Measurements from ENCODE around the gene KIF1A. TPM values are rescaled to one million over a fixed set of nuclear protein-coding genes. Genes with fewer than 3 reads are reported as not detected.

The KIF1A gene
- total RNA-seq, 1 experiment from 2014 or later, result 51.6 TPM

DNA sequence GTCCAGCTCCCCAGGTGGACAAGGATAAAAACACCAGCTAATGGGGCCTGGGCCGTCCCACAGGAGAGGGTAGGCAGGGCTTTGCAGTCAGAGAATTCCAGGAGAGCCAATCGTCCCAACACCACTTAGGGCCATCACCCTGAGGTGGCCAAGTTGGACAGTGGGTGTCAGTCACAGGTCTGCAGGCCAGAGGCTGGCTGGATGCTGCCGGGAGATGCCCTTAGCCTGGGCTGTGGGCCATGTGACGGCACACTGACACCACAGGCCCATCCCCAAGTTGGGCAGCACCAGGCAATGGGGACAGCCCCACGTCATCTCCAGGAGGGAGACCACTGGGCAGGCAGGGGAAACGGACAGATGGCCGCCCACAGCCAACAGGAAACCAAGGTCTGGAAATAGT is 53.9 kb downstream of the KIF1A start:
- no peak overlapping the region for H3K4me3 ChIP-seq (ENCODE audit: insufficient read depth, low read depth, low read length)
- peaks cover 63% of the 10 kb centered on the region for H3K36me3 ChIP-seq (replicated peaks; ENCODE audit: control insufficient read depth, insufficient read depth, low read length)
- no peak for DNase-seq
- H3K27me3 ChIP-seq (ENCODE audit: control insufficient read depth, insufficient read depth, low read length), result no peaks in the 10 kb centered on the region

- no peaks in the 10 kb centered on the region for H3K27me3 ChIP-seq (ENCODE audit: control insufficient read depth, insufficient read depth, low read length)
- H3K4me3 ChIP-seq (ENCODE audit: insufficient read depth, low read depth, low read length), result no peak overlapping the region
- peaks cover 59% of the 10 kb centered on the region for H3K36me3 ChIP-seq (replicated peaks; ENCODE audit: control insufficient read depth, insufficient read depth, low read length)
- DNase-seq, result no peak
These were observed 55.0 kb downstream of the KIF1A start for GRCh38 chr2:240765007-240765406.

- DNase-seq, result no peak
- Histone ChIP-seq H3K36me3 (replicated peaks; ENCODE audit: control insufficient read depth, insufficient read depth, low read length) (peaks cover 56% of the 10 kb centered on the region), H3K27me3 (ENCODE audit: control insufficient read depth, insufficient read depth, low read length) (no peaks in the 10 kb centered on the region), H3K4me3 (ENCODE audit: insufficient read depth, low read depth, low read length) (no peak overlapping the region)
These were observed 55.4 kb downstream of the KIF1A start for GRCh38 chr2:240764605-240765004.

DNA sequence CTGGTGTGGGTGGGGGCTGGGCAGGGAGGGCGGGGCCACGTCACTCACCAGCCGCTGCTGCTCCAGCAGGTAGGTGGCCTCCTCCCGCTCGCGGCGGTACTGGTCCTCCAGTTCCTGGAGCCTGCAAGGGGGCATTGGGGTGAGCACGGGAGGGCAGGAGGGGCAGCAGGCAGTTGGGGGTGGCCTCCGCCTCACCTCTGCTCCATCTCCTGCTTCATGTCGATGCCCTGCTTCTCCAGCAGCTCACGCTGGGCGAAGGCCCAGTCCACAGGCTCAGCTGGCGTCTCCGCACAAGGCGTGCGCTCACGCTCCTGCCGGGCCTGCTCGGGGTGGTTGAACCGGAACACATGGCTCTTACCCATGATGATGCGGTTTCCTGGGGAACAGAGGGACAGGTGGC is 57.0 kb downstream of the KIF1A start:
- peaks cover 53% of the 10 kb centered on the region for H3K36me3 ChIP-seq (replicated peaks; ENCODE audit: control insufficient read depth, insufficient read depth, low read length)
- no peak for DNase-seq

GRCh38 chr2:240762249-240762648 is 57.8 kb downstream of the KIF1A start:
- H3K27me3 ChIP-seq (ENCODE audit: control insufficient read depth, insufficient read depth, low read length), result no peaks in the 10 kb centered on the region
- DNase-seq, result no peak
- peaks cover 50% of the 10 kb centered on the region for H3K36me3 ChIP-seq (replicated peaks; ENCODE audit: control insufficient read depth, insufficient read depth, low read length)
- no peak overlapping the region for H3K4me3 ChIP-seq (ENCODE audit: insufficient read depth, low read depth, low read length)

More for the DNA sequence above, 57.0 kb downstream of the KIF1A start:
- Histone ChIP-seq H3K27me3 (ENCODE audit: control insufficient read depth, insufficient read depth, low read length) (no peaks in the 10 kb centered on the region), H3K4me3 (ENCODE audit: insufficient read depth, low read depth, low read length) (no peak overlapping the region)

DNA sequence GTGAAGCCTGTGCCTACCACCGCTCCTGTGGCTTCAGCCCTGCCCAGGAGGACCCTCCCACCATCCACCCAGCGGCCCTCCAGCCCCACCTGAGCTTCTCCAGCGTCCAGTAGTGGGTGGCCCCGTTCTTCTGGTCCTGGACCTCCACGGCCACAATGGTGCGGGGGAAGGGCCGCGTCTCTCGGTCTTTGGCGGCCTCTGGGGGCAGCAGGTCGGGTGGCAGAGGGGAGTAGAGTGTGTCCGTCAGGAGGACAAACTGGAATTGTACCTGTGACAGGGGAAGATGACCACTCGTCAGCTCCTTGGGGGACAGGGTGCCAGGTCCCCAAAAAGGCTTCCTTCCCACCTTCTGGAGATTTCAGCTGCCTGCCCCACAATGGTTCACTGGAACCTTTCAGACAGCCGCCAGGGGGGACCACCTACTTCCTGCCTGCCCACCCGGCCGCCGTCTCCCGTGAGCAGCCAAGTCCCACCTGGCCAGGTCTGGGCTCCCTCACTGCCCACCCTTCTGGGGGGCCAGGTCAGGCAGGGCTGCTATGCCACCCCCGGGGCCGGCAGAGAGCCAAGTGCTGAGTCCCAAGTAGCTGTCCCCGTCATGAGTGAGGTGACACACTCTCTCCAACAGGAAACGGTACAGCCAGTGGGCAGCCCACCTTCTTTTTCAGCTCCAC is 59.3 kb downstream of the KIF1A start:
- H3K36me3 ChIP-seq (replicated peaks; ENCODE audit: control insufficient read depth, insufficient read depth, low read length), result peaks cover 50% of the 10 kb centered on the region
- H3K27me3 ChIP-seq (ENCODE audit: control insufficient read depth, insufficient read depth, low read length), result no peaks in the 10 kb centered on the region
- no peak for DNase-seq
- no peak overlapping the region for H3K4me3 ChIP-seq (ENCODE audit: insufficient read depth, low read depth, low read length)

- Histone ChIP-seq H3K36me3 (replicated peaks; ENCODE audit: control insufficient read depth, insufficient read depth, low read length) (peaks cover 49% of the 10 kb centered on the region), H3K4me3 (ENCODE audit: insufficient read depth, low read depth, low read length) (no peak overlapping the region), H3K27me3 (ENCODE audit: control insufficient read depth, insufficient read depth, low read length) (no peaks in the 10 kb centered on the region)
- DNase-seq, result no peak
These were observed 59.9 kb downstream of the KIF1A start for GRCh38 chr2:240760121-240760520.

GRCh38 chr2:240759459-240759858 is 60.6 kb downstream of the KIF1A start:
- no peaks in the 10 kb centered on the region for H3K27me3 ChIP-seq (ENCODE audit: control insufficient read depth, insufficient read depth, low read length)
- H3K4me3 ChIP-seq (ENCODE audit: insufficient read depth, low read depth, low read length), result no peak overlapping the region
- H3K36me3 ChIP-seq (replicated peaks; ENCODE audit: control insufficient read depth, insufficient read depth, low read length), result peaks cover 46% of the 10 kb centered on the region
- DNase-seq, result no peak

DNA sequence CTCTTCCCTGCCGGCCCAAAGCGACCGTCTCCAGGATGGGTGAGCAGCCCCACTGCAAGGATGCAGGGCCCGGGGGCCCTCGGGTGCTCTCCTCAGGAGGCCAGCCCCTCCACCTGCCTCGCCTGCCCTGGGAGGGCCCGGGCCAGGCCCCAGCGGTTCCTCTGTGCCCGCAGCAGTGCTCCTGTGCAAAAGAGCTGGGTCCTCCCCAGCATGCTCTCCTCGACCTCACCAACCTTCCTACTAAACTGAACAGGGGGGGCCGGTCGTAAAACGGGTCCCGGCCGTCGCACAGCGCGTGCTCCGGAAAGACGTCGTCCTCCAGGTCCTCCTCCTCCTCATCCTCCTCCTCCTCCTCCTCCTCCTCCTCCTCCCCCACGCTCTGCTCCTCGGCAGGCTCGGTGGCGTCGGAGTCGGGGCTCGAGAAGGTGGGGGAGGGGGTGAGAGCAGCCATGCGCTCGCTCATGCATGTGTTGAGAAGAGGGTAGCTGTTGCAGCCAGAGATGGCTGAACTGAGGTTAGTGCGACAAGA is 62.9 kb downstream of the KIF1A start:
- Histone ChIP-seq H3K27me3 (ENCODE audit: control insufficient read depth, insufficient read depth, low read length) (no peaks in the 10 kb centered on the region), H3K4me3 (ENCODE audit: insufficient read depth, low read depth, low read length) (no peak overlapping the region), H3K36me3 (replicated peaks; ENCODE audit: control insufficient read depth, insufficient read depth, low read length) (peaks cover 40% of the 10 kb centered on the region)
- no peak for DNase-seq

DNA sequence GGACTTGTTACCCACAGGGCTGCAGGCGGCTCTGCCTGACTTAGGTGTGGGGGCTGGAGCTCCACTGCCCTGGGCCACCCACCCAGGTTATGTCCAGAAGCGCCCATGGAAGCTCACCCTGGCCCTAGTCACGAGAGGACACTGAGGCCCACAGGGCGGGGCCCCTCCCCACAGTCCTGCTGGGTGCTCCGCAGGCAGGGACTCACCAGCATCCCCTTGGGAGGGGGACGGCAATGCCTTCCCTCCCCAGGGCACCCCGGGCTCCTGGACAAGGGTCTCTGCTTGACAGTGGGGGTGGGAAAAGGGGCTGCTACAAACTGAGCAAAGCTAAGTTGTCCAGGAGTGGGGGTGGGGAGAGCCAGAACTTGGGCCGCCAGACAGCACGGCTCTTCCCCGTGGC is 67.8 kb downstream of the KIF1A start:
- Histone ChIP-seq H3K36me3 (replicated peaks; ENCODE audit: control insufficient read depth, insufficient read depth, low read length) (peaks cover 35% of the 10 kb centered on the region), H3K27me3 (ENCODE audit: control insufficient read depth, insufficient read depth, low read length) (no peaks in the 10 kb centered on the region), H3K4me3 (ENCODE audit: insufficient read depth, low read depth, low read length) (no peak overlapping the region)
- DNase-seq, result no peak

GRCh38 chr2:240750409-240750808 is 69.6 kb downstream of the KIF1A start:
- H3K4me3 ChIP-seq (ENCODE audit: insufficient read depth, low read depth, low read length), result no peak overlapping the region
- DNase-seq, result no peak
- no peaks in the 10 kb centered on the region for H3K27me3 ChIP-seq (ENCODE audit: control insufficient read depth, insufficient read depth, low read length)
- H3K36me3 ChIP-seq (replicated peaks; ENCODE audit: control insufficient read depth, insufficient read depth, low read length), result peaks cover 37% of the 10 kb centered on the region

DNA sequence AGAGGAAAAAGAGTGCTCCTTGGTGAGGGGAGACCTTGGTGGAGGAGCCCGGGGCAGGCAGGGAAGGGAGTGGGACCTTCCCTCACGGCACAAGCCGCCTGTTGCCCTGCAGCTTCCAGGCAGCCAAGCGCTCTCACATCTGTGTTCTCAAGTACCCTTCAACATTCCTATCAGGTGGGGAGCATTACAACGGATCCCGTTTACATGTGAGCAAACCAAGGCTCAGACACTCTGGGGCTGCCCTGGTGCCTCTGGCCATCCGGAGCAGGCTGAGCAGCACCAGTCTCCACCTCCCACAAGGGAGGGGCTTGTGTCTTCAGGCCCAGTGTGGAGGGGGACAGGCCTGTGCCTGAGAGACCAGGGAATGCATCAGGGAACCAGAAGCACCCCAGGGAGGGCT is 70.5 kb downstream of the KIF1A start:
- Histone ChIP-seq H3K27me3 (ENCODE audit: control insufficient read depth, insufficient read depth, low read length) (no peaks in the 10 kb centered on the region), H3K4me3 (ENCODE audit: insufficient read depth, low read depth, low read length) (no peak overlapping the region), H3K36me3 (replicated peaks; ENCODE audit: control insufficient read depth, insufficient read depth, low read length) (peaks cover 36% of the 10 kb centered on the region)
- DNase-seq, result no peak

DNA sequence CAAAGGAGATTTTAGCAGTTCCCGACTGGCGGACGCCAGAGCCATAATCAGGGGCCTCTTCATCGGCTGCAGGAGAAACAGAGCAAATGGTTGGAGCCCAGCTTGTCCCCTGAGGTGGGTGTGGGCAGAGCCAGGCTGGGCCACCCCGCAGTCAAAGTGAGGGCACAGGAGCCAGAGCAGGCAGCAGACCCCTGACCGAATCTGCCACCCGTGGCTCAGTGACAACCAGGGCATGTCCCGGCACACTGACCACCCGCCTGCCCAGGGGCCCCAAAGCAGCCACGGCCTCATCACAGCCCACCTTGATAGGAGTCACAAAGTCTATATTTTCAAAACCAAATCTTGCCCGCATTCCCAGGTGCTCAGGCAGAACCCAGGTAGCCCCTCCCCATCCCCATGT is 72.8 kb downstream of the KIF1A start:
- Histone ChIP-seq H3K27me3 (ENCODE audit: control insufficient read depth, insufficient read depth, low read length) (no peaks in the 10 kb centered on the region), H3K4me3 (ENCODE audit: insufficient read depth, low read depth, low read length) (no peak overlapping the region), H3K36me3 (replicated peaks; ENCODE audit: control insufficient read depth, insufficient read depth, low read length) (peaks cover 40% of the 10 kb centered on the region)
- DNase-seq, result no peak

- Histone ChIP-seq H3K27me3 (ENCODE audit: control insufficient read depth, insufficient read depth, low read length) (no peaks in the 10 kb centered on the region), H3K4me3 (ENCODE audit: insufficient read depth, low read depth, low read length) (no peak overlapping the region), H3K36me3 (replicated peaks; ENCODE audit: control insufficient read depth, insufficient read depth, low read length) (peaks cover 42% of the 10 kb centered on the region)
- DNase-seq, result no peak
These were observed 73.3 kb downstream of the KIF1A start for GRCh38 chr2:240746671-240747070.

GRCh38 chr2:240745962-240746361 is 74.1 kb downstream of the KIF1A start:
- DNase-seq, result no peak
- H3K27me3 ChIP-seq (ENCODE audit: control insufficient read depth, insufficient read depth, low read length), result no peaks in the 10 kb centered on the region
- peaks cover 47% of the 10 kb centered on the region for H3K36me3 ChIP-seq (replicated peaks; ENCODE audit: control insufficient read depth, insufficient read depth, low read length)
- no peak overlapping the region for H3K4me3 ChIP-seq (ENCODE audit: insufficient read depth, low read depth, low read length)

DNA sequence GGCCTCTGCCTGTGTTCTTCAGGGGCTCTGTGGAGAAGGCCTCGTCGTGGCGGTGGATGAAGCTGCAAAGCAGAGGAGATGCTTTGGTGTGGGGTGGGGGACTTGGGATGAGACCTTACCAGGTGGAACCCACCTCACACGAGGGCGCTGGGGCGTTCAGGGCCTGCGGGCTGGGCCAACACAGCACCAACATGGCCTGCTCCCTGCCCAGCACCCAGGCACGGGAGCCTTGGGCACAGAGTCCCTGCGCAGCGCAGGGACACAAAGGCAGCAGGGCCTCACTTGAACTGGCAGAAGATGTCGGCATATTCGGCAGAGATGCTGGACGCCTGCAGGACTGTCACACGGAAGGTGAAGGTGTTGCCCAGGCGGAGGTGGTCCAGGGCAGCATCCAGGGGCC is 74.6 kb downstream of the KIF1A start:
- H3K4me3 ChIP-seq (ENCODE audit: insufficient read depth, low read depth, low read length), result no peak overlapping the region
- H3K27me3 ChIP-seq (ENCODE audit: control insufficient read depth, insufficient read depth, low read length), result no peaks in the 10 kb centered on the region
- peaks cover 49% of the 10 kb centered on the region for H3K36me3 ChIP-seq (replicated peaks; ENCODE audit: control insufficient read depth, insufficient read depth, low read length)
- no peak for DNase-seq

Data from H7 (cell line).